IPS DF 19.7 (cell line): ENCODE results near the gene BDNF.

Experiments used
- DNase-seq: peaks from one replicate; pipeline ENCODE4 v3.0.0-alpha.2; 2013; ENCODE audit warnings: low read depth, low spot score

BDNF gene

GRCh38 chr11:27705873-27706820, 5.9 kb upstream of the BDNF start:
- no peak for DNase-seq

GRCh38 chr11:27703481-27703880, 3.2 kb upstream of the BDNF start:
- DNase-seq: no peak

- no peak for DNase-seq
Measured at GRCh38 chr11:27702811-27703210, 2.6 kb upstream of the BDNF start.

GRCh38 chr11:27701355-27702105, 1.3 kb upstream of the BDNF start:
- DNase-seq: no peak

- DNase-seq: no peak
Measured at GRCh38 chr11:27699926-27700350, 317 bp downstream of the BDNF start.

- DNase-seq: no peak
Measured at GRCh38 chr11:27699242-27699925, 871 bp downstream of the BDNF start.

- no peak for DNase-seq
Measured at GRCh38 chr11:27698872-27699241, 1.4 kb downstream of the BDNF start.

GRCh38 chr11:27697679-27698275, 2.5 kb downstream of the BDNF start:
- DNase-seq: no peak

GRCh38 chr11:27696961-27697360, 3.3 kb downstream of the BDNF start:
- DNase-seq: no peak

GRCh38 chr11:27696115-27696514, 4.1 kb downstream of the BDNF start:
- no peak for DNase-seq

- no peak for DNase-seq
Measured at GRCh38 chr11:27694992-27695391, 5.3 kb downstream of the BDNF start.

GRCh38 chr11:27693398-27693797, 6.9 kb downstream of the BDNF start:
- DNase-seq: no peak

- DNase-seq: no peak
Measured at GRCh38 chr11:27692781-27693180, 7.5 kb downstream of the BDNF start.

- DNase-seq: peak; percentile 60
Measured at GRCh38 chr11:27688076-27688475, 12.2 kb downstream of the BDNF start.

GRCh38 chr11:27681664-27682063, 18.6 kb downstream of the BDNF start:
- DNase-seq: no peak

GRCh38 chr11:27679136-27680015, 20.9 kb downstream of the BDNF start:
- DNase-seq: no peak

- no peak for DNase-seq
Measured at GRCh38 chr11:27678242-27678641, 22.0 kb downstream of the BDNF start.

GRCh38 chr11:27677108-27677507, 23.1 kb downstream of the BDNF start:
- no peak for DNase-seq

GRCh38 chr11:27673979-27674663, 26.1 kb downstream of the BDNF start:
- no peak for DNase-seq

- DNase-seq: no peak
Measured at GRCh38 chr11:27672836-27673464, 27.3 kb downstream of the BDNF start.
